ENCODE results near the gene FAM32A.

GRCh38 chr19:16226878-16227836, 41.9 kb downstream of the FAM32A start:
- TF ChIP-seq CTCF (IDR thresholded peaks at IDR 0.05) (no peak), POLR2AphosphoS5 (IDR thresholded peaks at IDR 0.05; ENCODE audit: low read depth, low read length) (no peak), TCF7L2 (IDR thresholded peaks at IDR 0.05; ENCODE audit: low read depth, low read length) (no peak), SIN3A (IDR thresholded peaks at IDR 0.05; ENCODE audit: borderline replicate concordance, insufficient read depth, low read depth, low read length) (no peak)
- TF ChIP-seq, protein P1, sequence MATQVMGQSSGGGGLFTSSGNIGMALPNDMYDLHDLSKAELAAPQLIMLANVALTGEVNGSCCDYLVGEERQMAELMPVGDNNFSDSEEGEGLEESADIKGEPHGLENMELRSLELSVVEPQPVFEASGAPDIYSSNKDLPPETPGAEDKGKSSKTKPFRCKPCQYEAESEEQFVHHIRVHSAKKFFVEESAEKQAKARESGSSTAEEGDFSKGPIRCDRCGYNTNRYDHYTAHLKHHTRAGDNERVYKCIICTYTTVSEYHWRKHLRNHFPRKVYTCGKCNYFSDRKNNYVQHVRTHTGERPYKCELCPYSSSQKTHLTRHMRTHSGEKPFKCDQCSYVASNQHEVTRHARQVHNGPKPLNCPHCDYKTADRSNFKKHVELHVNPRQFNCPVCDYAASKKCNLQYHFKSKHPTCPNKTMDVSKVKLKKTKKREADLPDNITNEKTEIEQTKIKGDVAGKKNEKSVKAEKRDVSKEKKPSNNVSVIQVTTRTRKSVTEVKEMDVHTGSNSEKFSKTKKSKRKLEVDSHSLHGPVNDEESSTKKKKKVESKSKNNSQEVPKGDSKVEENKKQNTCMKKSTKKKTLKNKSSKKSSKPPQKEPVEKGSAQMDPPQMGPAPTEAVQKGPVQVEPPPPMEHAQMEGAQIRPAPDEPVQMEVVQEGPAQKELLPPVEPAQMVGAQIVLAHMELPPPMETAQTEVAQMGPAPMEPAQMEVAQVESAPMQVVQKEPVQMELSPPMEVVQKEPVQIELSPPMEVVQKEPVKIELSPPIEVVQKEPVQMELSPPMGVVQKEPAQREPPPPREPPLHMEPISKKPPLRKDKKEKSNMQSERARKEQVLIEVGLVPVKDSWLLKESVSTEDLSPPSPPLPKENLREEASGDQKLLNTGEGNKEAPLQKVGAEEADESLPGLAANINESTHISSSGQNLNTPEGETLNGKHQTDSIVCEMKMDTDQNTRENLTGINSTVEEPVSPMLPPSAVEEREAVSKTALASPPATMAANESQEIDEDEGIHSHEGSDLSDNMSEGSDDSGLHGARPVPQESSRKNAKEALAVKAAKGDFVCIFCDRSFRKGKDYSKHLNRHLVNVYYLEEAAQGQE (IDR thresholded peaks at IDR 0.05; ENCODE audit: insufficient read depth in 1 of 2, low read depth in 2 of 2, low read length in 1 of 2) = no peak
